ENCODE results near the gene COPS3.

Gene COPS3

DNA sequence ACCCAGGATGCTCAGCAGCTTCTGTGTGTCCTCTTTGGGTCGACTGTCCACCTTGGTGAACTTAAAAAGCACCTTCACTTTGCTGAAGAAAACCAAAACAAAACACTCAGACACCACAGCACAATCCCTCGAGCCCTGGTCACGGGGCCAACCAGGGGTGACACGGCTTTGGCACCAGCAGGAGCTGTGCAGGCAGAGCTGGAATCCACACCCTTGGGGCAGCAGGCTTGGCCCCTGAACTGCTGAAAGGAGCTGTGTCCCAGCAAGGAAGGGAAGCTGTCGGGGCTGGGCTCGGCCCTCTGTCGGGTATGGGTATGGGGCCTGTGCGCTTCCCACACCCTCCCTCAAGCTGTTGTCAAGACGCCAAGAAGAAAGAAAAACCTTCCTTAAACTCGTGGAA, 67.3 kb downstream of the COPS3 start:
- no peak overlapping the region for H3K4ac ChIP-seq (ENCODE audit: low read depth in 1 of 2, low read length in 2 of 2)
- H3K18ac ChIP-seq (ENCODE audit: low read depth in 1 of 2, low read length in 2 of 2) = no peak overlapping the region
- H3K14ac ChIP-seq (ENCODE audit: low read length in 2 of 2) = no peak overlapping the region
- H2BK120ac ChIP-seq (ENCODE audit: low read depth, low read length) = no peak overlapping the region
- H2BK15ac ChIP-seq (ENCODE audit: low read depth, poor library complexity, severe bottlenecking) = no peak overlapping the region
- no peak overlapping the region for H2AFZ ChIP-seq (ENCODE audit: low read depth, low read length)
- H4K91ac ChIP-seq (ENCODE audit: low read length) = no peak overlapping the region
- H3K79me1 ChIP-seq (replicated peaks; ENCODE audit: low read length, poor library complexity, severe bottlenecking) = peaks cover 36% of the 10 kb centered on the region
- no peak overlapping the region for H3K9ac ChIP-seq (ENCODE audit: low read length)
- H3K36me3 ChIP-seq (ENCODE audit: control insufficient read depth in 1 of 2, insufficient read depth in 2 of 2, low read depth in 1 of 2, low read length in 2 of 2) = peaks cover 74 to 75% of the 10 kb centered on the region in 2 experiments
- H3K9me3 ChIP-seq (ENCODE audit: control insufficient read depth, low read length) = no peaks in the 10 kb centered on the region
- H2AK5ac ChIP-seq (ENCODE audit: low read length, severe bottlenecking) = no peak overlapping the region
- WGBS = 98% methylated on average over 8 of the region's 10 CpGs
- no peak overlapping the region for H3K4me2 ChIP-seq (ENCODE audit: low read length, poor library complexity, severe bottlenecking)
- H2BK12ac ChIP-seq (ENCODE audit: low read length in 2 of 2) = no peak overlapping the region
- no peak overlapping the region for H3K27ac ChIP-seq (ENCODE audit: low read length, poor library complexity, severe bottlenecking)
- H3K23ac ChIP-seq (ENCODE audit: low read length in 2 of 2) = no peak overlapping the region
- H3K4me1 ChIP-seq (ENCODE audit: control insufficient read depth, insufficient read depth, low read depth, low read length) = peaks cover 3% of the 10 kb centered on the region
- H2BK5ac ChIP-seq (ENCODE audit: low read depth, low read length, poor library complexity, severe bottlenecking) = no peak overlapping the region
- no peak overlapping the region for H3K4me3 ChIP-seq (ENCODE audit: insufficient read depth in 1 of 2, low read depth in 1 of 2, low read length in 2 of 2)
- H4K8ac ChIP-seq (ENCODE audit: low read length) = no peak overlapping the region
- no peak for DNase-seq
- H3K27me3 ChIP-seq (ENCODE audit: control insufficient read depth in 1 of 2, insufficient read depth in 1 of 2, low read length in 2 of 2) = no peaks in the 10 kb centered on the region

DNA sequence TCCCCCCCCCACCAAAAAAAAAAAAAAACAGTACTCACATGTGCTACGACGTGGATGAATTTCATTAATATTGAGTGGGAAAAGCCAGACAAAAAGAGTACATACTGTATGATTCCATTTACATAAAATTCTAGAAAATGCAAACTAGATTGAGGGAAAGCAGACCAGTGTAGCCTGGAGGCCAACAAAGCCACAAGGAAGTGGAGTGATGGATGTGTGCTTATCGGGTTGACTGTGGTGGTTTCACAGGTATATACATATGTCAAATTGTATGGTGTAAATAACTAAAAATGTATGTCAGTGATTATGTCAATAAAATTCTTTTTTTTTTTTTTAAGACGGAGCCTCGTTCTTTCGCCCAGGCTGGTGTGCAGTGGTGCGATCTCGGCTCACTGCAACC, 73.0 kb downstream of the COPS3 start:
- no peak overlapping the region for H2AFZ ChIP-seq (ENCODE audit: low read depth, low read length)
- no peak overlapping the region for H3K27ac ChIP-seq (ENCODE audit: low read length, poor library complexity, severe bottlenecking)

DNA sequence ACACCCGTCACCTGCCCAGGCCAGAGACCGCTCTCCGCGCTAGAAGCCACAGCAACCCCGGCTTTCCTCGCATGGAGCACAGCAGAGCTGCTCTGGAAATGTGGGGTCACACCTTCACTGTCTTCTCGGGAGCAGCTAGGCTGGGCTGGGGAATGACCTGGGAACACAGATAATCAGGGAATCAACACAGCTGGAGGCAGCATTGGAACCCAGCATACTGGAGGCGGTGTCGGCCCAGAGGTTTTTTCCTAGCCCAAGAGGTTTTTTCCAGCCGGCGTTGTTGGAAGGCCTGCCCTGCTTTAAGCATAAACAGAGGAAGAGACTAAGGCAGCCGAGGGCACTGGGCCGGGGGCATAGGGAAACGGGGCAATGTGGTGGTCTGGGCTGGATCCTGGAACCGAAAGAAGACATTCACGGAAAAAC, 74.1 kb downstream of the COPS3 start:
- Histone ChIP-seq H2AFZ (ENCODE audit: low read depth, low read length) (no peak overlapping the region), H3K79me1 (replicated peaks; ENCODE audit: low read length, poor library complexity, severe bottlenecking) (peaks cover 3% of the 10 kb centered on the region), H3K9me3 (ENCODE audit: control insufficient read depth, low read length) (no peaks in the 10 kb centered on the region), H3K4me3 (ENCODE audit: insufficient read depth in 1 of 2, low read depth in 1 of 2, low read length in 2 of 2) (peak overlapping the region in 1 of 2 experiments; percentile 87), H2BK15ac (ENCODE audit: low read depth, poor library complexity, severe bottlenecking) (no peak overlapping the region), H4K91ac (ENCODE audit: low read length) (no peak overlapping the region), H3K9ac (ENCODE audit: low read length) (peak overlapping the region; percentile 45), H3K14ac (ENCODE audit: low read length in 2 of 2) (no peak overlapping the region), H3K4ac (ENCODE audit: low read depth in 1 of 2, low read length in 2 of 2) (no peak overlapping the region), H3K27me3 (ENCODE audit: control insufficient read depth in 1 of 2, insufficient read depth in 1 of 2, low read length in 2 of 2) (no peaks in the 10 kb centered on the region), H3K18ac (ENCODE audit: low read depth in 1 of 2, low read length in 2 of 2) (no peak overlapping the region), H3K27ac (ENCODE audit: low read length, poor library complexity, severe bottlenecking) (no peak overlapping the region), H3K4me2 (ENCODE audit: low read length, poor library complexity, severe bottlenecking) (no peak overlapping the region), H2AK5ac (ENCODE audit: low read length, severe bottlenecking) (no peak overlapping the region), H2BK12ac (ENCODE audit: low read length in 2 of 2) (no peak overlapping the region), H2BK5ac (ENCODE audit: low read depth, low read length, poor library complexity, severe bottlenecking) (no peak overlapping the region), H3K23ac (ENCODE audit: low read length in 2 of 2) (no peak overlapping the region), H2BK120ac (ENCODE audit: low read depth, low read length) (no peak overlapping the region), H3K4me1 (ENCODE audit: control insufficient read depth, insufficient read depth, low read depth, low read length) (peaks cover 5% of the 10 kb centered on the region), H4K8ac (ENCODE audit: low read length) (no peak overlapping the region), H3K36me3 (ENCODE audit: control insufficient read depth in 1 of 2, insufficient read depth in 2 of 2, low read depth in 1 of 2, low read length in 2 of 2) (peaks cover 23 to 35% of the 10 kb centered on the region in 2 experiments)
- WGBS = 87% methylated on average over 16 of the region's 16 CpGs
- DNase-seq = no peak

More for the DNA sequence above, 73.0 kb downstream of the COPS3 start:
- H3K27me3 ChIP-seq (ENCODE audit: control insufficient read depth in 1 of 2, insufficient read depth in 1 of 2, low read length in 2 of 2) = no peaks in the 10 kb centered on the region
- H4K91ac ChIP-seq (ENCODE audit: low read length) = no peak overlapping the region
- no peak overlapping the region for H2BK15ac ChIP-seq (ENCODE audit: low read depth, poor library complexity, severe bottlenecking)
- DNase-seq = no peak
- H3K4me3 ChIP-seq (ENCODE audit: insufficient read depth in 1 of 2, low read depth in 1 of 2, low read length in 2 of 2) = no peak overlapping the region
- H3K9ac ChIP-seq (ENCODE audit: low read length) = no peak overlapping the region
- no peak overlapping the region for H4K8ac ChIP-seq (ENCODE audit: low read length)
- H3K36me3 ChIP-seq (ENCODE audit: control insufficient read depth in 1 of 2, insufficient read depth in 2 of 2, low read depth in 1 of 2, low read length in 2 of 2) = peaks cover 21 to 39% of the 10 kb centered on the region in 2 experiments
- no peak overlapping the region for H3K23ac ChIP-seq (ENCODE audit: low read length in 2 of 2)
- no peak overlapping the region for H2BK120ac ChIP-seq (ENCODE audit: low read depth, low read length)
- no peaks in the 10 kb centered on the region for H3K9me3 ChIP-seq (ENCODE audit: control insufficient read depth, low read length)
- H3K4me1 ChIP-seq (ENCODE audit: control insufficient read depth, insufficient read depth, low read depth, low read length) = peaks cover 5% of the 10 kb centered on the region
- no peak overlapping the region for H3K4me2 ChIP-seq (ENCODE audit: low read length, poor library complexity, severe bottlenecking)
- H3K18ac ChIP-seq (ENCODE audit: low read depth in 1 of 2, low read length in 2 of 2) = no peak overlapping the region
- H3K4ac ChIP-seq (ENCODE audit: low read depth in 1 of 2, low read length in 2 of 2) = no peak overlapping the region
- peaks cover 6% of the 10 kb centered on the region for H3K79me1 ChIP-seq (replicated peaks; ENCODE audit: low read length, poor library complexity, severe bottlenecking)
- H2BK5ac ChIP-seq (ENCODE audit: low read depth, low read length, poor library complexity, severe bottlenecking) = no peak overlapping the region
- H2AK5ac ChIP-seq (ENCODE audit: low read length, severe bottlenecking) = no peak overlapping the region
- H3K14ac ChIP-seq (ENCODE audit: low read length in 2 of 2) = no peak overlapping the region
- WGBS = 100% methylated on average over 5 of the region's 8 CpGs
- no peak overlapping the region for H2BK12ac ChIP-seq (ENCODE audit: low read length in 2 of 2)

DNA sequence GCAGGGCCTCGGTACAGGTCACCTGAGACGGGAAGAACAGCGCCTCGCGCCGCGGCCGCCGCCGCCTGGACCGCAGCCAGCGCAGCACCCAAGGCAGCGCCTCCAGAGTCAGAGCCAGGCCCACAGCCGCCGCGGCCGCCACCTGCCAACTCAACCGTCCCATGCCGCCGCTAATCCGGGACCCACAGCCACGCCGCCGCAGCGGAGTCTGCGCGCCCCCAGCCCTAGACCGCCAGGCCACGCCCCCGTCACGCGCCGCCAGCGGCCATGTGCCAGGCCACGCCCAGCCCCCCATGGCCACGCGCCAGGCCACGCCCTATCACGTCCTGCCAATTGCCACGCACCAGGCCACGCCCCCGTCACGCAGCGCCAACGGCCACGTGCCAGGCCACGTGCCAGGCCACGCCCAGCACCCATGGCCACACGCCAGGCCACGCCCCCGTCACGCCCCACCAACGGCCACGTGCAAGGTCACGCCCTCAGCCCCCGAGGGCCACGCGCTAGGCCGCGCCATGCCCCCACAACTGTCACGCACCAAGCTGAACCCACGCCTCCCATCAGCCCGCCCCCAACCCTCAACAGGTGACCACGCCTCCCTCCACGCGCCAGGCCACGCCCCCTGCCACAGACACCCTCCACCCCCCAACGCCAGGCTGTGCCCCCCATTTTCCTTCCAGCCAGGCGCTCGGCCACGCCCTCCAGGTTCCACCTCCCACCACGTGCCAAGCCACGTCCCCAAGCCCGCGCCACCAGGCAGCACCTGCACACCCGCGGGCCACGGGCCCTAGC, 74.7 kb downstream of the COPS3 start, which contains the start of gene PLD6:
Gene PLD6 (minus strand): TSS at position 210 of the 789 bp plus-strand sequence. CDS start 47 bp downstream, at position 163.
- Histone ChIP-seq H2BK5ac (ENCODE audit: low read depth, low read length, poor library complexity, severe bottlenecking) (no peak within 1 kb of the TSS), H3K23ac (ENCODE audit: low read length in 2 of 2) (no peak within 1 kb of the TSS), H2BK15ac (ENCODE audit: low read depth, poor library complexity, severe bottlenecking) (no peak within 1 kb of the TSS), H4K91ac (ENCODE audit: low read length) (peak within 1 kb of the TSS; percentile 95), H2BK12ac (ENCODE audit: low read length in 2 of 2) (no peak within 1 kb of the TSS), H3K36me3 (ENCODE audit: control insufficient read depth in 1 of 2, insufficient read depth in 2 of 2, low read depth in 1 of 2, low read length in 2 of 2) (peaks cover 21 to 30% of the 10 kb centered on the region in 2 experiments), H2AFZ (ENCODE audit: low read depth, low read length) (no peak within 1 kb of the TSS), H3K4me1 (ENCODE audit: control insufficient read depth, insufficient read depth, low read depth, low read length) (peaks cover 6% of the 10 kb centered on the region), H3K14ac (ENCODE audit: low read length in 2 of 2) (peak within 1 kb of the TSS in 1 of 2 experiments; percentile 19), H3K9me3 (ENCODE audit: control insufficient read depth, low read length) (no peaks in the 10 kb centered on the region), H3K4me2 (ENCODE audit: low read length, poor library complexity, severe bottlenecking) (no peak within 1 kb of the TSS), H3K4ac (ENCODE audit: low read depth in 1 of 2, low read length in 2 of 2) (no peak within 1 kb of the TSS), H3K27ac (ENCODE audit: low read length, poor library complexity, severe bottlenecking) (no peak within 1 kb of the TSS), H3K9ac (ENCODE audit: low read length) (peak within 1 kb of the TSS; percentile 90), H4K8ac (ENCODE audit: low read length) (peak within 1 kb of the TSS; percentile 56), H3K18ac (ENCODE audit: low read depth in 1 of 2, low read length in 2 of 2) (no peak within 1 kb of the TSS), H3K27me3 (ENCODE audit: control insufficient read depth in 1 of 2, insufficient read depth in 1 of 2, low read length in 2 of 2) (no peaks in the 10 kb centered on the region), H2AK5ac (ENCODE audit: low read length, severe bottlenecking) (no peak within 1 kb of the TSS), H2BK120ac (ENCODE audit: low read depth, low read length) (no peak within 1 kb of the TSS), H3K79me1 (replicated peaks; ENCODE audit: low read length, poor library complexity, severe bottlenecking) (peaks cover 3% of the 10 kb centered on the region), H3K4me3 (ENCODE audit: insufficient read depth in 1 of 2, low read depth in 1 of 2, low read length in 2 of 2) (peak within 1 kb of the TSS; percentile 8 to 87)
- DNase-seq = no peak
- WGBS = 96% methylated on average over 66 of the region's 78 CpGs

Data from mesenchymal stem cell (in vitro differentiated cells and primary cell).